Testis (tissue), 3 donors: ENCODE measurements around the gene SPSB4. TPM values are rescaled to one million over a fixed set of nuclear protein-coding genes. Genes with fewer than 3 reads are reported as not detected.

Experiments
- DNase-seq: peaks from one replicate; pipeline ENCODE4 v3.0.0-alpha.2; 2019
- H3K27ac ChIP-seq, 2 donors: fragments of 200-600 bp; sonication (generic); one replicate each; pipeline ENCODE4 v1.5.1; 2019
- H3K27me3 ChIP-seq: fragments of 200-600 bp; sonication (generic); one replicate; pipeline ENCODE4 v1.5.1; 2019
- H3K36me3 ChIP-seq: fragments of 200-600 bp; sonication (generic); one replicate; pipeline ENCODE4 v1.5.1; 2017; ENCODE audit warnings: low read depth; ENCODE audit errors: missing control alignments
- H3K4me1 ChIP-seq: fragments of 200-600 bp; sonication (generic); one replicate; pipeline ENCODE4 v1.5.1; 2019
- H3K4me3 ChIP-seq, 2 donors: fragments of 200-600 bp; sonication (generic); one replicate each; pipeline ENCODE4 v1.5.1; 2017 to 2019
- H3K9me3 ChIP-seq: fragments of 200-600 bp; sonication (generic); one replicate; pipeline ENCODE4 v1.5.1; 2017
- CTCF ChIP-seq, 3 experiments: fragments of 450-650 bp in 2 of 3; fragments of 200-600 bp in 1 of 3; sonication (generic) in 1 of 3; IDR thresholded peaks; one replicate each; pipeline ENCODE4 v1.5.1; 2016 to 2019; ENCODE audit warnings: antibody characterized with exemption in 3 of 3, mild to moderate bottlenecking in 2 of 3, moderate library complexity in 1 of 3
- POLR2A ChIP-seq: fragments of 450-650 bp; IDR thresholded peaks from one replicate; pipeline ENCODE4 v1.6.1; 2017; ENCODE audit warnings: antibody characterized with exemption, mild to moderate bottlenecking, moderate library complexity
- WGBS, 2 donors: methylation state at CpG; one replicate each; pipeline ENCODE4 v1.1.5; 2018; 5-methylcytosine and 5-hydroxymethylcytosine counted together
- intact Hi-C: fragments of 100-400 bp; cut with DNase I; formaldehyde crosslinking; loops from one replicate; pipeline ENCODE4 v1.15.1; 2023; ENCODE audit warnings: low total_unique reads
- polyA plus RNA-seq: library from polyadenylated mRNA; stranded (reverse); fragments of 350-450 nt; fragmentation: Illumina TruSeq; extraction: RNeasy Lipid Tissue Mini Kit (QIAGEN cat#74804); gene quantifications from one replicate; pipeline ENCODE4 v1.2.3, GENCODE V29; 2014; ENCODE audit warnings: low read depth, low replicate concordance; ENCODE audit not compliant: insufficient read depth
- total RNA-seq, 2 donors: library from RNA; depleted of rRNA; stranded (reverse); fragments of >200 nt; gene quantifications; one replicate each; pipeline ENCODE4 v1.2.3, GENCODE V29; 2016

The SPSB4 gene
- total and polyA plus RNA-seq, 3 donors from 2014 or later, result 7.4 to 34.5 (median 10.8) TPM

DNA sequence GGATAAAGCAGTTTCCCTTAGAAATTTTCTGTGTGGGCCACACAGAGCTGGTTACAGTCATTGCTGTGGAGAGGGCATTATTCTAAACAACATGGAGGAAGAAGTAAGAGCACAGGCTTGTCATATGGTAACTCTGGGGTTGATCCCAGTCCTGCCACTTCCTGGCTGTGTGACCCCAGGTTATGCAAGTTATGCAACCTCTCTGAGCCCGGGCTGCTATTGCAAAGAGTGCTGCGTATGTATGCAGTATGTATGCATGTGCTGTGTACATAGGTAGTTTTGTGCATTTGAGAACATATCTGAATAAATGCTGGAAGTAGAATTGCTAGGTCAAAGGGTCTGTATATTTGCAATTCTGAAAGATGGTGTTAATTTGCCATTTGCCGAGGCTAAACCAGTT lies 9.2 kb downstream of the SPSB4 start:
- WGBS, 2 donors, result 94 to 96% methylated on average over 3 of the region's 3 CpGs
- no peak overlapping the region for H3K27ac ChIP-seq
- H3K4me3 ChIP-seq, result no peak overlapping the region
- no peaks in the 10 kb centered on the region for H3K9me3 ChIP-seq
- DNase-seq, result no peak
- intact Hi-C loops, result no loop called here
- no peaks in the 10 kb centered on the region for H3K27me3 ChIP-seq
- H3K36me3 ChIP-seq, result no peaks in the 10 kb centered on the region
- TF ChIP-seq POLR2A (no peak), CTCF (IDR thresholded peaks at IDR 0.05) (no peak)
- H3K4me1 ChIP-seq, result peaks cover 4% of the 10 kb centered on the region

- Histone ChIP-seq H3K27ac (no peak overlapping the region), H3K4me3 (no peak overlapping the region), H3K4me1 (peaks cover 4% of the 10 kb centered on the region), H3K36me3 (no peaks in the 10 kb centered on the region), H3K27me3 (no peaks in the 10 kb centered on the region), H3K9me3 (no peaks in the 10 kb centered on the region)
- intact Hi-C loops, result no loop called here
- WGBS, 2 donors, result 48 to 67% methylated on average over 1 of the region's 1 CpG
- TF ChIP-seq CTCF (IDR thresholded peaks at IDR 0.05), result no peak
- TF ChIP-seq POLR2A, result no peak
- no peak for DNase-seq
These were observed 12.7 kb downstream of the SPSB4 start for GRCh38 chr3:141063831-141064230.

DNA sequence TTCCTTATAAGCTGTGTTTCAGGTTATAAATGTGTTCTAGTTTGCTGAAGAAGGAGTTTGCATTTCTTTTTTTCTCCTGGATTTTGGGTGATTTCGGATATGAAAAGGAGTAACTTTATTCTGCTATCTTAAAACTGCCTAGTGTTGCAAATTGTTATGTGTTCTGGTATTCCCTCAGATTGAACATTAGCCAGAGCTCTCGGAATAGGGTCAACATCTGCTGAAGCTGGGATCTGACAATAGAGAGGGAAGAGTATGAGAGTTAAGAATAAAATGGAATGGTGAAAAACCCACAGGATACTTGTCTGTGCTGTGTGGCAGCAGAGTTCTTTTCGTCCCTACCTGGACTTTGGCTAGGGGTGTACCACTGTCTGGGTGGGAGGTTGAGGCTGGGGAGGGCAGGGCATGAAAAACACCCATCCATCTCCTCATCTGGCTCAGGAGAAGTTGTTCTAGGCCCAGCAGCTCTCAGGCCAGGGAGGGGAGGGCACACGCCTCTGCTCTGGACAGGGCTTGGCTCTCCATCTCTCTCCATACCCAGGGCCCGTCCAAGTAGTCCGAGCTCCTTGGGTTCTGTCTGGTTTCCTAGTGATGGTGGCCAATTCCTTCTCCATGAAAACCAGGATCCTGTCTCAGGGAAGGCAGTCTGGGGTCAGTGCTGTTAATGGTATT lies 13.2 kb downstream of the SPSB4 start:
- H3K4me3 ChIP-seq, result no peak overlapping the region
- TF ChIP-seq POLR2A (no peak), CTCF (IDR thresholded peaks at IDR 0.05) (no peak)
- intact Hi-C loops, result no loop called here
- WGBS, 2 donors, result 68 to 73% methylated on average over 6 of the region's 6 CpGs
- no peaks in the 10 kb centered on the region for H3K27me3 ChIP-seq
- peaks cover 4% of the 10 kb centered on the region for H3K4me1 ChIP-seq
- H3K27ac ChIP-seq, result no peak overlapping the region
- H3K36me3 ChIP-seq, result no peaks in the 10 kb centered on the region
- DNase-seq, result no peak
- H3K9me3 ChIP-seq, result no peaks in the 10 kb centered on the region

GRCh38 chr3:141065258-141065657 lies 14.1 kb downstream of the SPSB4 start:
- intact Hi-C loops, result no loop called here
- no peak overlapping the region for H3K27ac ChIP-seq
- no peaks in the 10 kb centered on the region for H3K36me3 ChIP-seq
- H3K9me3 ChIP-seq, result no peaks in the 10 kb centered on the region
- no peak for DNase-seq
- no peak for TF ChIP-seq CTCF (IDR thresholded peaks at IDR 0.05)
- TF ChIP-seq POLR2A, result no peak
- 57 to 58% methylated on average over 4 of the region's 4 CpGs for WGBS, 2 donors
- peaks cover 4% of the 10 kb centered on the region for H3K4me1 ChIP-seq
- no peaks in the 10 kb centered on the region for H3K27me3 ChIP-seq
- H3K4me3 ChIP-seq, result no peak overlapping the region
